SK-N-SH treated with all-trans-retinoic acid at 6 μM for 48 hours (cell line): Measurements from ENCODE around the gene PRR7.

Experiments used
- ARNTL ChIP-seq: fragments of 450-650 bp; formaldehyde crosslinking; IDR thresholded peaks from 2 replicates; pipeline ENCODE4 v1.5.0; 2020; ENCODE audit warnings: low read depth, mild to moderate bottlenecking, moderate library complexity, borderline replicate concordance
- CSDC2 ChIP-seq: fragments of 250-450 bp; sonication (Bioruptor Pico); IDR thresholded peaks from 2 replicates; pipeline ENCODE4 v1.5.0; 2020; ENCODE audit warnings: mild to moderate bottlenecking, moderate library complexity
- ISL1 ChIP-seq: fragments of 250-450 bp; sonication (Bioruptor Pico); IDR thresholded peaks from 2 replicates; pipeline ENCODE4 v2.1.2; 2022; ENCODE audit warnings: mild to moderate bottlenecking, moderate library complexity

GRCh38 chr5:177448244-177448950 is 1.8 kb downstream of the PRR7 start:
- TF ChIP-seq ISL1: no peak
- no peak for TF ChIP-seq CSDC2 (CRISPR knock-in tag)
- TF ChIP-seq ARNTL (CRISPR knock-in tag): no peak
